Chondrocyte (in vitro differentiated cells): Measurements from ENCODE around the gene DNAJA1. TPM values are rescaled to one million over a fixed set of nuclear protein-coding genes. Genes with fewer than 3 reads are reported as not detected.

ENCODE experiments used
- DNase-seq: peaks from one replicate; pipeline ENCODE4 v3.0.0; 2021; ENCODE audit warnings: mixed read lengths, low spot score
- H3K27ac Mint-ChIP-seq: one replicate; pipeline ENCODE4 v1.8.0; 2021; ENCODE audit warnings: mild to moderate bottlenecking, moderate library complexity, mixed read lengths; ENCODE audit not compliant: unreplicated experiment
- H3K27me3 Mint-ChIP-seq: 2 replicates; pipeline ENCODE4 v1.8.0; 2021; ENCODE audit warnings: low read depth, mixed read lengths
- H3K36me3 Mint-ChIP-seq: 2 replicates; pipeline ENCODE4 v1.8.0; 2021; ENCODE audit warnings: low read depth, mixed read lengths
- H3K4me1 Mint-ChIP-seq: 2 replicates; pipeline ENCODE4 v1.8.0; 2021; ENCODE audit warnings: low read depth, mild to moderate bottlenecking, mixed read lengths
- H3K4me3 Mint-ChIP-seq: one replicate; pipeline ENCODE4 v1.8.0; 2021; ENCODE audit warnings: mild to moderate bottlenecking, moderate library complexity, mixed read lengths; ENCODE audit not compliant: unreplicated experiment
- H3K9me3 Mint-ChIP-seq: 2 replicates; pipeline ENCODE4 v1.8.0; 2021; ENCODE audit warnings: low read depth, mixed read lengths
- CTCF ChIP-seq: fragments of 200-600 bp; sonication (generic); IDR thresholded peaks from 2 replicates; pipeline ENCODE4 v1.5.0; 2021; ENCODE audit warnings: antibody characterized with exemption, mild to moderate bottlenecking, moderate library complexity
- long read RNA-seq: library from polyadenylated mRNA; stranded (forward); transcript quantifications from one replicate; pipeline ENCODE4 v2.0.0, GENCODE V29; 2021
- total RNA-seq: library from RNA; stranded (reverse); gene quantifications from 3 replicates; pipeline ENCODE4 v1.2.1, GENCODE V29; 2021

Gene DNAJA1
- 81.2 to 121 TPM (median 81.9 TPM) in 3 replicates for total RNA-seq
- long read RNA-seq, transcript DNAJA1-201 (9 exons, 2,381 nt), result major isoform, 211 of 234 reads
- long read RNA-seq, partial matches to known transcripts, result 14 of 234 reads
- long read RNA-seq, other reads (novel, unspliced or antisense), result 9 of 234 reads

- no peaks in the 10 kb centered on the region for H3K9me3 Mint-ChIP-seq
- peaks cover 51% of the 10 kb centered on the region for H3K4me1 Mint-ChIP-seq
- H3K36me3 Mint-ChIP-seq, result peaks cover 12% of the 10 kb centered on the region
- DNase-seq, result peak; percentile 96
- peak within 1 kb of the TSS; percentile 91 for H3K4me3 Mint-ChIP-seq
- TF ChIP-seq CTCF, result no peak
- H3K27ac Mint-ChIP-seq, result peak within 1 kb of the TSS; percentile 97
- H3K27me3 Mint-ChIP-seq, result no peaks in the 10 kb centered on the region
Observed at GRCh38 chr9:33024966-33025571, at the start of gene DNAJA1. DNAJA1 (plus strand) TSS chr9:33025273; CDS start chr9:33026485, 1,212 bp downstream.

DNA sequence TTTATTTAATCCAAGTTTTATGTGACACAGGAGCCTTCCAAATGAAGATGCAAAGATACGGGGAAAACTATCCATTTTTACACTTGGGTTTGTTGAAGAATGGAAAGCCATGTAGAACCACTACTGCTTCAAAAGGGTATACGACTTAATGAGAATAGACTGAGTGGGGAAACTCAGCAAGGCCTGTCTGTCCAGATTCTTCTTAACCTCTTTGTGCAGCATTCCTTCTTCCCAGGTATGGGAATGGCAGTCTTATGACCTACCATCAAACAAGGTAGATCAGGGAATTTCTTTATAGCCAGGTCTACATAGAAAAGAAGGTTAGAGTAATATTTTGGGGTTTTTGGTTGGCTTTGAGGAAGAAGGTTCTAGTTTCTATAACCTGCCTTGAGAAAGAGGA is 47.0 kb upstream of the DNAJA1 start:
- TF ChIP-seq CTCF, result no peak
- no peaks in the 10 kb centered on the region for H3K27me3 Mint-ChIP-seq
- no peak for DNase-seq
- H3K4me1 Mint-ChIP-seq, result no peaks in the 10 kb centered on the region
- H3K36me3 Mint-ChIP-seq, result peaks cover 30% of the 10 kb centered on the region
- no peaks in the 10 kb centered on the region for H3K9me3 Mint-ChIP-seq
- no peak overlapping the region for H3K4me3 Mint-ChIP-seq
- H3K27ac Mint-ChIP-seq, result no peak overlapping the region

- DNase-seq, result no peak
- TF ChIP-seq CTCF, result no peak
- H3K27ac Mint-ChIP-seq, result no peak overlapping the region
Observed at GRCh38 chr9:32986971-32987370, 38.1 kb upstream of the DNAJA1 start.

DNA sequence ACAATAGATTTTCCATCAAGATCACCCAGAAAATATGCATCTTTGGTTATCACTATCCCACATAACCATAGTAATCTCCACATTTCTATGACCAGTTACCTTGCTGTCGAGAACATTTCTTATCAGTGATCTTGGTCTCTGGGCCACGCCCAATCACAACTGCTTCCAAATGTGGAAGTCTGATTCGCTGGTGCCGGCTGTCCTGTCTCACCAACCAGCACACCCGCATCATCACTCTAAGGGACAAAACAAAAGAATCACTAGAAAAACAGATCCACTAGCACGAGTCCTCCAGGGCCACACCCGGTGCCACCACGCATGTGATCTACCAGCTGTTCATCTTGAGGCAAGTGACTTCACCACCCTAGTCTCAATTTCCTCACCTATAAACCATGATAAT is 35.4 kb upstream of the DNAJA1 start:
- H3K4me1 Mint-ChIP-seq, result peaks cover 10% of the 10 kb centered on the region
- H3K27ac Mint-ChIP-seq, result no peak overlapping the region
- H3K4me3 Mint-ChIP-seq, result no peak overlapping the region
- H3K27me3 Mint-ChIP-seq, result no peaks in the 10 kb centered on the region
- H3K36me3 Mint-ChIP-seq, result peaks cover 22% of the 10 kb centered on the region
- H3K9me3 Mint-ChIP-seq, result no peaks in the 10 kb centered on the region
- DNase-seq, result no peak
- no peak for TF ChIP-seq CTCF

More at GRCh38 chr9:32986971-32987370, 38.1 kb upstream of the DNAJA1 start:
- Mint-ChIP-seq H3K9me3 (no peaks in the 10 kb centered on the region), H3K36me3 (peaks cover 30% of the 10 kb centered on the region), H3K4me1 (peaks cover 10% of the 10 kb centered on the region), H3K4me3 (no peak overlapping the region), H3K27me3 (no peaks in the 10 kb centered on the region)

DNA sequence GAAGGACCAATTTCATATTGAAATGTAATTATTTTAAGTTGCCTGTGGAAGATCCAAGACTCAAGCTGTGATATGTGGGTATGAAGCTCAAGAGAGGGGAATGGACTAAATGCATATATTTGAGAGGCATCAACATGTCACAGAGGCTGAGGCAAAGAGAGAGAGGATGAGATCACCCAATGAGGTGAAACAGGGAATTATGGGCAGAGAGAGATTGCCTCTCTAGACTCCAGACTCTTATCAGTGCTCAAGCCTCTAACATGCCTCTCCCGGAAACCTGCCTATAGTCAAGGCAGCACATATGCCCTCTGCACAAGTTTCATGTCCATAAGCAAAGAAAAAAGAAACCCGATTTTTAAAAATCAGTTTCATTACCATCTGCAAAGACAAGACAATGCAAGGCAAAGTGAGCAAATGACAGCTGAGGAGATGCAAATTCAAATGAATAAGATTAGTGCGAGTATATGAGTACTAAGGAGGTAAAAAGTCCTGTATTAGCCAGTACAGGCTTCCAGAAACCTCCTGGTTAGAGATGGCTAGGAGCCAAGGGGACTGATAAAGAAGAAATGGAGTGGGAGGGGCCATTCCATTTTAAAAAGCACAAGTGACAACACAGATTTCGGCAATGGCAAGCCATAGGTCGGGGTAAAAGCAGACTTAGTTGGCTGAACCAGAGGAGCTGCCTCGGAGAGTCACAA is 33.0 kb upstream of the DNAJA1 start:
- Mint-ChIP-seq H3K36me3 (peaks cover 27% of the 10 kb centered on the region), H3K4me3 (no peak overlapping the region), H3K4me1 (peaks cover 7% of the 10 kb centered on the region), H3K9me3 (no peaks in the 10 kb centered on the region), H3K27me3 (no peaks in the 10 kb centered on the region), H3K27ac (no peak overlapping the region)
- no peak for DNase-seq
- TF ChIP-seq CTCF, result no peak
